ENCODE measurements around the gene MSRB2.

Gene MSRB2

GRCh38 chr10:23158370-23158769 lies 63.0 kb downstream of the MSRB2 start:
- H3K9me2 ChIP-seq (ENCODE audit: low read depth, low read length): no peaks in the 10 kb centered on the region
- H3K36me3 ChIP-seq (ENCODE audit: insufficient read depth, low read length): no peaks in the 10 kb centered on the region
- H2AFZ ChIP-seq (ENCODE audit: low read length): no peak overlapping the region
- H3K4me2 ChIP-seq (ENCODE audit: low read length): 0 out of 2 replicates have a peak overlapping the region, but pooled peaks have one; percentile 10
- no peaks in the 10 kb centered on the region for H3K9me3 ChIP-seq (ENCODE audit: low read length)
- H3K9ac ChIP-seq (ENCODE audit: low read length): no peak overlapping the region
- H3K27me3 ChIP-seq (ENCODE audit: insufficient read depth, low read length): no peaks in the 10 kb centered on the region
- H3K4me3 ChIP-seq (ENCODE audit: low read depth, low read length, poor library complexity, severe bottlenecking): no peak overlapping the region
- H3F3A ChIP-seq (ENCODE audit: insufficient read depth, low read length): no peaks in the 10 kb centered on the region
- no peaks in the 10 kb centered on the region for H4K20me1 ChIP-seq (ENCODE audit: insufficient read depth, low read length)
- H3K79me2 ChIP-seq (ENCODE audit: insufficient read depth, low read length): no peaks in the 10 kb centered on the region
- H3K4me1 ChIP-seq (ENCODE audit: insufficient read depth, low read length, severe bottlenecking): no peaks in the 10 kb centered on the region
- peak; percentile 84 for TF ChIP-seq CTCF (IDR thresholded peaks at IDR 0.05; ENCODE audit: low read length)
- no peak for TF ChIP-seq EZH2 (IDR thresholded peaks at IDR 0.05; ENCODE audit: borderline replicate concordance, low read length)
- no peak overlapping the region for H3K27ac ChIP-seq (ENCODE audit: low read depth, low read length, poor library complexity, severe bottlenecking)

- no peaks in the 10 kb centered on the region for H3K27me3 ChIP-seq (ENCODE audit: insufficient read depth, low read length)
These were observed 76.0 kb downstream of the MSRB2 start for GRCh38 chr10:23171232-23171876.

More at GRCh38 chr10:23171232-23171876, 76.0 kb downstream of the MSRB2 start:
- TF ChIP-seq CTCF (IDR thresholded peaks at IDR 0.05; ENCODE audit: low read length) (no peak), EZH2 (IDR thresholded peaks at IDR 0.05; ENCODE audit: borderline replicate concordance, low read length) (no peak)
- Histone ChIP-seq H3K79me2 (ENCODE audit: insufficient read depth, low read length) (no peaks in the 10 kb centered on the region), H3K4me1 (ENCODE audit: insufficient read depth, low read length, severe bottlenecking) (no peaks in the 10 kb centered on the region), H3K9me3 (ENCODE audit: low read length) (no peaks in the 10 kb centered on the region), H3K27ac (ENCODE audit: low read depth, low read length, poor library complexity, severe bottlenecking) (no peak overlapping the region), H3K4me2 (ENCODE audit: low read length) (no peak overlapping the region), H3F3A (ENCODE audit: insufficient read depth, low read length) (no peaks in the 10 kb centered on the region), H3K4me3 (ENCODE audit: low read depth, low read length, poor library complexity, severe bottlenecking) (no peak overlapping the region), H3K9me2 (ENCODE audit: low read depth, low read length) (no peaks in the 10 kb centered on the region), H3K36me3 (ENCODE audit: insufficient read depth, low read length) (no peaks in the 10 kb centered on the region), H2AFZ (ENCODE audit: low read length) (no peak overlapping the region), H3K9ac (ENCODE audit: low read length) (no peak overlapping the region), H4K20me1 (ENCODE audit: insufficient read depth, low read length) (no peaks in the 10 kb centered on the region)

Data from OCI-LY1 (cell line).